HEK293 (cell line): ENCODE data around the gene DPYD.

ENCODE experiments used
- CTCF ChIA-PET: fragments of 350-600 bp; formaldehyde crosslinking; extraction: SDS; loops from one replicate; lab custom pipeline; 2021; ENCODE audit warnings: antibody characterized with exemption; lab: Yijun Ruan, JAX
- POLR2A ChIA-PET: fragments of 300-600 bp; formaldehyde crosslinking; extraction: SDS; loops from one replicate; lab custom pipeline; 2020; ENCODE audit warnings: antibody characterized with exemption, inconsistent platforms; lab: Yijun Ruan, JAX
- H3K27ac ChIP-seq: fragments of 200-500 bp; sonication (Bioruptor generic); 2 replicates; pipeline ENCODE4 v1.5.1; 2014; ENCODE audit warnings: low read depth, low read length, control low read depth, inconsistent platforms; ENCODE audit errors: extremely low read depth
- H3K36me3 ChIP-seq, 2 experiments: fragments of 200-500 bp in 1 of 2; sonication (Bioruptor generic) in 1 of 2; 1 replicate in 1 of 2; 2 replicates in 1 of 2; pipeline ENCODE4 v1.5.1; 2014 to 2017; ENCODE audit warnings: inconsistent platforms in 2 of 2, low read length in 2 of 2; ENCODE audit not compliant: control insufficient read depth in 2 of 2, insufficient read depth in 1 of 2
- H3K4me1 ChIP-seq: fragments of 200-500 bp; sonication (Bioruptor generic); 2 replicates; pipeline ENCODE4 v1.5.1; 2014; ENCODE audit warnings: mild to moderate bottlenecking, low read length, inconsistent platforms; ENCODE audit not compliant: control insufficient read depth, insufficient read depth
- H3K4me3 ChIP-seq: 2 replicates; pipeline ENCODE4 v1.5.1; 2011; ENCODE audit warnings: low read depth, mild to moderate bottlenecking, control low read depth, low read length, moderate library complexity
- H3K9me3 ChIP-seq: fragments of 200-500 bp; sonication (Bioruptor generic); 2 replicates; pipeline ENCODE4 v1.5.1; 2014; ENCODE audit warnings: low read depth, low read length, inconsistent platforms; ENCODE audit not compliant: control insufficient read depth, insufficient read depth
- HOXC10 ChIP-seq: sonication (generic); formaldehyde crosslinking; IDR thresholded peaks from 2 replicates; pipeline ENCODE4 v1.8.1; 2023; ENCODE audit warnings: mild to moderate bottlenecking, missing genetic modification reagents
- KLF7 ChIP-seq: fragments of 450-650 bp; formaldehyde crosslinking; IDR thresholded peaks from 2 replicates; pipeline ENCODE4 v1.5.1; 2016; ENCODE audit warnings: missing biosample characterization, missing genetic modification characterization, borderline replicate concordance
- SCRT2 ChIP-seq: fragments of 450-650 bp; formaldehyde crosslinking; IDR thresholded peaks from 2 replicates; pipeline ENCODE4 v1.5.1; 2016; ENCODE audit warnings: missing biosample characterization, missing genetic modification characterization
- ZBTB8A ChIP-seq: fragments of 450-650 bp; formaldehyde crosslinking; IDR thresholded peaks from 2 replicates; pipeline ENCODE4 v1.5.1; 2016; ENCODE audit warnings: missing biosample characterization, missing genetic modification characterization
- ZFP37 ChIP-seq: fragments of 450-650 bp; formaldehyde crosslinking; IDR thresholded peaks from 2 replicates; pipeline ENCODE4 v1.5.1; 2016; ENCODE audit warnings: missing biosample characterization, missing genetic modification characterization
- ZFP69B ChIP-seq: fragments of 450-650 bp; formaldehyde crosslinking; IDR thresholded peaks from 2 replicates; pipeline ENCODE4 v1.5.1; 2016; ENCODE audit warnings: missing biosample characterization, missing genetic modification characterization
- ZNF155 ChIP-seq: fragments of 450-650 bp; formaldehyde crosslinking; IDR thresholded peaks from 2 replicates; pipeline ENCODE4 v1.5.1; 2016; ENCODE audit warnings: missing biosample characterization, missing genetic modification characterization
- ZNF274 ChIP-seq, 2 experiments: fragments of 200-500 bp in 1 of 2; fragments of 450-650 bp in 1 of 2; sonication (Bioruptor generic) in 1 of 2; formaldehyde crosslinking in 1 of 2; IDR thresholded peaks; 2 replicates each; pipeline versions ENCODE4 v1.5.1 to v1.6.1; 2014 to 2016; ENCODE audit warnings: borderline replicate concordance in 1 of 2, inconsistent platforms in 1 of 2, low read length in 1 of 2, missing biosample characterization in 1 of 2, missing genetic modification characterization in 1 of 2
- ZNF280D ChIP-seq: fragments of 450-650 bp; formaldehyde crosslinking; IDR thresholded peaks from 2 replicates; pipeline ENCODE4 v1.5.1; 2016; ENCODE audit warnings: missing biosample characterization, missing genetic modification characterization
- ZNF350 ChIP-seq: fragments of 450-650 bp; formaldehyde crosslinking; IDR thresholded peaks from 2 replicates; pipeline ENCODE4 v1.5.0; 2017; ENCODE audit warnings: missing biosample characterization, mild to moderate bottlenecking, missing genetic modification characterization
- ZNF529 ChIP-seq: fragments of 450-650 bp; formaldehyde crosslinking; IDR thresholded peaks from 2 replicates; pipeline ENCODE4 v1.5.1; 2017; ENCODE audit warnings: missing genetic modification characterization, missing biosample characterization; ENCODE audit not compliant: insufficient replicate concordance
- ZNF629 ChIP-seq: fragments of 450-650 bp; formaldehyde crosslinking; IDR thresholded peaks from 2 replicates; pipeline ENCODE4 v1.5.1; 2017; ENCODE audit warnings: missing biosample characterization, missing genetic modification characterization
- ZNF777 ChIP-seq: fragments of 450-650 bp; formaldehyde crosslinking; IDR thresholded peaks from 2 replicates; pipeline ENCODE4 v1.5.1; 2017; ENCODE audit warnings: missing biosample characterization, missing genetic modification characterization, borderline replicate concordance
- ZNF785 ChIP-seq: fragments of 450-650 bp; formaldehyde crosslinking; IDR thresholded peaks from 2 replicates; pipeline ENCODE4 v1.5.1; 2016; ENCODE audit warnings: missing biosample characterization, missing genetic modification characterization
- ZSCAN23 ChIP-seq: fragments of 450-650 bp; formaldehyde crosslinking; IDR thresholded peaks from 2 replicates; pipeline ENCODE4 v1.5.1; 2016; ENCODE audit warnings: missing biosample characterization, missing genetic modification characterization
- TF ChIP-seq, protein P1 (sequence below): fragments of 450-650 bp; formaldehyde crosslinking; conservative IDR thresholded peaks from 2 replicates; pipeline ENCODE4 v1.5.1; 2016; ENCODE audit warnings: low read depth, missing biosample characterization, missing genetic modification characterization
- TF ChIP-seq, protein P2 (sequence below): fragments of 450-650 bp; formaldehyde crosslinking; IDR thresholded peaks from 2 replicates; pipeline ENCODE4 v1.5.1; 2016; ENCODE audit warnings: missing biosample characterization, missing genetic modification characterization
- TF ChIP-seq, protein P3 (sequence below): fragments of 450-650 bp; formaldehyde crosslinking; IDR thresholded peaks from 2 replicates; pipeline ENCODE4 v1.5.1; 2016; ENCODE audit warnings: missing biosample characterization, missing genetic modification characterization

DPYD gene

GRCh38 chr1:97909266-97909665 is 11.6 kb downstream of the DPYD start:
- ChIA-PET CTCF (interaction anchor here (0.7 kb wide), 1 partner anchor 750 kb away, joined by 5 read pairs; no protein-coding TSS in a partner anchor), POLR2A (no interaction called here)
- TF ChIP-seq ZNF350 (tag by site-specific recombination): no peak
- no peak for TF ChIP-seq ZNF529 (tag by site-specific recombination)
- TF ChIP-seq ZNF629 (tag by site-specific recombination): no peak
- TF ChIP-seq, protein P1, sequence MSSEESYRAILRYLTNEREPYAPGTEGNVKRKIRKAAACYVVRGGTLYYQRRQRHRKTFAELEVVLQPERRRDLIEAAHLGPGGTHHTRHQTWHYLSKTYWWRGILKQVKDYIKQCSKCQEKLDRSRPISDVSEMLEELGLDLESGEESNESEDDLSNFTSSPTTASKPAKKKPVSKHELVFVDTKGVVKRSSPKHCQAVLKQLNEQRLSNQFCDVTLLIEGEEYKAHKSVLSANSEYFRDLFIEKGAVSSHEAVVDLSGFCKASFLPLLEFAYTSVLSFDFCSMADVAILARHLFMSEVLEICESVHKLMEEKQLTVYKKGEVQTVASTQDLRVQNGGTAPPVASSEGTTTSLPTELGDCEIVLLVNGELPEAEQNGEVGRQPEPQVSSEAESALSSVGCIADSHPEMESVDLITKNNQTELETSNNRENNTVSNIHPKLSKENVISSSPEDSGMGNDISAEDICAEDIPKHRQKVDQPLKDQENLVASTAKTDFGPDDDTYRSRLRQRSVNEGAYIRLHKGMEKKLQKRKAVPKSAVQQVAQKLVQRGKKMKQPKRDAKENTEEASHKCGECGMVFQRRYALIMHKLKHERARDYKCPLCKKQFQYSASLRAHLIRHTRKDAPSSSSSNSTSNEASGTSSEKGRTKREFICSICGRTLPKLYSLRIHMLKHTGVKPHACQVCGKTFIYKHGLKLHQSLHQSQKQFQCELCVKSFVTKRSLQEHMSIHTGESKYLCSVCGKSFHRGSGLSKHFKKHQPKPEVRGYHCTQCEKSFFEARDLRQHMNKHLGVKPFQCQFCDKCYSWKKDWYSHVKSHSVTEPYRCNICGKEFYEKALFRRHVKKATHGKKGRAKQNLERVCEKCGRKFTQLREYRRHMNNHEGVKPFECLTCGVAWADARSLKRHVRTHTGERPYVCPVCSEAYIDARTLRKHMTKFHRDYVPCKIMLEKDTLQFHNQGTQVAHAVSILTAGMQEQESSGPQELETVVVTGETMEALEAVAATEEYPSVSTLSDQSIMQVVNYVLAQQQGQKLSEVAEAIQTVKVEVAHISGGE: no peak
- TF ChIP-seq, protein P2, sequence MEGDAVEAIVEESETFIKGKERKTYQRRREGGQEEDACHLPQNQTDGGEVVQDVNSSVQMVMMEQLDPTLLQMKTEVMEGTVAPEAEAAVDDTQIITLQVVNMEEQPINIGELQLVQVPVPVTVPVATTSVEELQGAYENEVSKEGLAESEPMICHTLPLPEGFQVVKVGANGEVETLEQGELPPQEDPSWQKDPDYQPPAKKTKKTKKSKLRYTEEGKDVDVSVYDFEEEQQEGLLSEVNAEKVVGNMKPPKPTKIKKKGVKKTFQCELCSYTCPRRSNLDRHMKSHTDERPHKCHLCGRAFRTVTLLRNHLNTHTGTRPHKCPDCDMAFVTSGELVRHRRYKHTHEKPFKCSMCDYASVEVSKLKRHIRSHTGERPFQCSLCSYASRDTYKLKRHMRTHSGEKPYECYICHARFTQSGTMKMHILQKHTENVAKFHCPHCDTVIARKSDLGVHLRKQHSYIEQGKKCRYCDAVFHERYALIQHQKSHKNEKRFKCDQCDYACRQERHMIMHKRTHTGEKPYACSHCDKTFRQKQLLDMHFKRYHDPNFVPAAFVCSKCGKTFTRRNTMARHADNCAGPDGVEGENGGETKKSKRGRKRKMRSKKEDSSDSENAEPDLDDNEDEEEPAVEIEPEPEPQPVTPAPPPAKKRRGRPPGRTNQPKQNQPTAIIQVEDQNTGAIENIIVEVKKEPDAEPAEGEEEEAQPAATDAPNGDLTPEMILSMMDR (tag by site-specific recombination): no peak
- no peak for TF ChIP-seq ZBTB8A (tag by site-specific recombination)
- TF ChIP-seq, protein P3, sequence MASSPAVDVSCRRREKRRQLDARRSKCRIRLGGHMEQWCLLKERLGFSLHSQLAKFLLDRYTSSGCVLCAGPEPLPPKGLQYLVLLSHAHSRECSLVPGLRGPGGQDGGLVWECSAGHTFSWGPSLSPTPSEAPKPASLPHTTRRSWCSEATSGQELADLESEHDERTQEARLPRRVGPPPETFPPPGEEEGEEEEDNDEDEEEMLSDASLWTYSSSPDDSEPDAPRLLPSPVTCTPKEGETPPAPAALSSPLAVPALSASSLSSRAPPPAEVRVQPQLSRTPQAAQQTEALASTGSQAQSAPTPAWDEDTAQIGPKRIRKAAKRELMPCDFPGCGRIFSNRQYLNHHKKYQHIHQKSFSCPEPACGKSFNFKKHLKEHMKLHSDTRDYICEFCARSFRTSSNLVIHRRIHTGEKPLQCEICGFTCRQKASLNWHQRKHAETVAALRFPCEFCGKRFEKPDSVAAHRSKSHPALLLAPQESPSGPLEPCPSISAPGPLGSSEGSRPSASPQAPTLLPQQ (tag by site-specific recombination): no peak
- TF ChIP-seq ZSCAN23 (tag by site-specific recombination): no peak
- TF ChIP-seq KLF7 (tag by site-specific recombination): no peak
- no peak for TF ChIP-seq ZFP69B (tag by site-specific recombination)
- TF ChIP-seq ZNF777 (tag by site-specific recombination): no peak
- TF ChIP-seq ZFP37: no peak
- no peak for TF ChIP-seq ZNF155 (tag by site-specific recombination)
- TF ChIP-seq HOXC10 (CRISPR knock-in tag): no peak
- TF ChIP-seq SCRT2 (tag by site-specific recombination): no peak
- no peak for TF ChIP-seq ZNF280D (tag by site-specific recombination)
- TF ChIP-seq ZNF274 (IDR thresholded peaks at IDR 0.05; ENCODE audit: low read length): no peak
- TF ChIP-seq ZNF274 (tag by site-specific recombination; IDR thresholded peaks at IDR 0.05; ENCODE audit: borderline replicate concordance): no peak
- no peak for TF ChIP-seq ZNF785 (tag by site-specific recombination)
- Histone ChIP-seq H3K9me3 (no peaks in the 10 kb centered on the region), H3K4me1 (peaks cover 2% of the 10 kb centered on the region; the same call in 1 of the 2 replicates), H3K4me3 (no peak overlapping the region), H3K36me3 (no peaks in the 10 kb centered on the region), H3K27ac (no peak overlapping the region)
